ENCODE measurements around the gene EFS.

The EFS gene

GRCh38 chr14:23359722-23360447, 5.1 kb downstream of the EFS start (continued):
- no peak for TF ChIP-seq ZNF23 (tag by site-specific recombination; IDR thresholded peaks at IDR 0.05; ENCODE audit: borderline replicate concordance)
- TF ChIP-seq ZNF394 (tag by site-specific recombination; IDR thresholded peaks at IDR 0.05; ENCODE audit: borderline replicate concordance) = no peak

- Histone ChIP-seq H3K4me1 (ENCODE audit: control insufficient read depth, insufficient read depth, low read length) (no peaks in the 10 kb centered on the region), H3K36me3 (ENCODE audit: control insufficient read depth in 2 of 2, insufficient read depth in 1 of 2, low read length in 2 of 2) (no peaks in the 10 kb centered on the region)
- CTCF ChIA-PET = interaction anchor here (0.8 kb wide), 1 partner anchor 21 kb away, joined by 3 read pairs; no protein-coding TSS in a partner anchor
These were observed 5.8 kb downstream of the EFS start for GRCh38 chr14:23359167-23359626.

GRCh38 chr14:23358553-23359166, 6.3 kb downstream of the EFS start:
- CTCF ChIA-PET = interaction anchor here (0.8 kb wide), 1 partner anchor 21 kb away, joined by 3 read pairs; no protein-coding TSS in a partner anchor
- Histone ChIP-seq H3K4me1 (ENCODE audit: control insufficient read depth, insufficient read depth, low read length) (no peaks in the 10 kb centered on the region), H3K27ac (ENCODE audit: extremely low read depth, low read depth, low read length) (no peak overlapping the region), H3K36me3 (ENCODE audit: control insufficient read depth in 2 of 2, insufficient read depth in 1 of 2, low read length in 2 of 2) (no peaks in the 10 kb centered on the region), H3K4me3 (ENCODE audit: low read depth, low read length) (no peak overlapping the region), H3K9me3 (ENCODE audit: control insufficient read depth, insufficient read depth, low read depth, low read length) (no peaks in the 10 kb centered on the region)
- POLR2A ChIA-PET = no interaction called here
- TF ChIP-seq TRIM28 (IDR thresholded peaks at IDR 0.05; ENCODE audit: borderline replicate concordance, low read length) (no peak), HOXC10 (CRISPR knock-in tag; IDR thresholded peaks at IDR 0.05) (no peak), PATZ1 (tag by site-specific recombination; IDR thresholded peaks at IDR 0.05) (no peak), ZNF26 (tag by site-specific recombination; IDR thresholded peaks at IDR 0.05) (no peak), ZNF777 (tag by site-specific recombination; IDR thresholded peaks at IDR 0.05; ENCODE audit: borderline replicate concordance) (no peak), ZNF514 (tag by site-specific recombination; IDR thresholded peaks at IDR 0.05) (no peak), ZNF548 (tag by site-specific recombination; IDR thresholded peaks at IDR 0.05) (no peak), ZNF610 (tag by site-specific recombination; IDR thresholded peaks at IDR 0.05; ENCODE audit: borderline replicate concordance) (no peak)

More at GRCh38 chr14:23359167-23359626, 5.8 kb downstream of the EFS start:
- no peaks in the 10 kb centered on the region for H3K9me3 ChIP-seq (ENCODE audit: control insufficient read depth, insufficient read depth, low read depth, low read length)
- no peak overlapping the region for H3K27ac ChIP-seq (ENCODE audit: extremely low read depth, low read depth, low read length)
- H3K4me3 ChIP-seq (ENCODE audit: low read depth, low read length) = no peak overlapping the region
- POLR2A ChIA-PET = no interaction called here
- TF ChIP-seq ZSCAN30 (tag by site-specific recombination; IDR thresholded peaks at IDR 0.05) (no peak), ZNF184 (tag by site-specific recombination; IDR thresholded peaks at IDR 0.05) (no peak), ZNF416 (tag by site-specific recombination; IDR thresholded peaks at IDR 0.05) (no peak), ZNF530 (tag by site-specific recombination; IDR thresholded peaks at IDR 0.05; ENCODE audit: low read depth) (no peak), SCRT2 (tag by site-specific recombination; IDR thresholded peaks at IDR 0.05) (no peak), MZF1 (tag by site-specific recombination; IDR thresholded peaks at IDR 0.05; ENCODE audit: borderline replicate concordance) (no peak), OVOL3 (tag by site-specific recombination; IDR thresholded peaks at IDR 0.05) (no peak), ZFP69B (tag by site-specific recombination; IDR thresholded peaks at IDR 0.05) (no peak), REST (tag by site-specific recombination; IDR thresholded peaks at IDR 0.05) (no peak), ZNF292 (tag by site-specific recombination; IDR thresholded peaks at IDR 0.05; ENCODE audit: borderline replicate concordance, low read depth) (no peak), ZNF362 (tag by site-specific recombination; IDR thresholded peaks at IDR 0.05) (no peak), SETDB1 (IDR thresholded peaks at IDR 0.05; ENCODE audit: insufficient read length, low read length) (no peak), ZFP3 (tag by site-specific recombination; IDR thresholded peaks at IDR 0.05; ENCODE audit: low read depth) (no peak)
